Esophagus squamous epithelium (tissue), 5 donors: Measurements from ENCODE around the gene CXXC4. TPM values are rescaled to one million over a fixed set of nuclear protein-coding genes. Genes with fewer than 3 reads are reported as not detected.
A peak's percentile ranks its signal among the peaks of the same experiment; 100 is the strongest.

Source experiments
- DNase-seq: peaks from one replicate; lab custom pipeline; 2025; lab: John Stamatoyannopoulos, UW
- H3K27ac ChIP-seq, 4 donors: fragments of 200-600 bp; sonication (generic); one replicate each; pipeline ENCODE4 v1.5.1; 2016 to 2019; ENCODE audit warnings: mild to moderate bottlenecking in 1 of 4
- H3K27me3 ChIP-seq, 4 donors: fragments of 200-600 bp; sonication (generic); 1 replicate in 3 of 4; 2 replicates in 1 of 4; pipeline versions ENCODE4 v1.5.1 to v1.6.0; 2017 to 2021; ENCODE audit warnings: antibody characterized with exemption in 1 of 4
- H3K36me3 ChIP-seq, 3 donors: fragments of 200-600 bp; sonication (generic); one replicate each; pipeline ENCODE4 v1.5.1; 2016 to 2019
- H3K4me1 ChIP-seq, 3 donors: fragments of 200-600 bp; sonication (generic); one replicate each; pipeline ENCODE4 v1.5.1; 2017 to 2019
- H3K4me3 ChIP-seq, 4 donors: fragments of 200-600 bp; sonication (generic); 1 replicate in 3 of 4; 2 replicates in 1 of 4; pipeline ENCODE4 v1.5.1; 2016 to 2019; ENCODE audit warnings: mild to moderate bottlenecking in 2 of 4, moderate library complexity in 1 of 4
- H3K9me3 ChIP-seq, 3 donors: fragments of 200-600 bp; sonication (generic); one replicate each; pipeline ENCODE4 v1.5.1; 2016 to 2019
- POLR2A ChIP-seq, 4 donors: fragments of 450-650 bp; IDR thresholded peaks; one replicate each; pipeline ENCODE4 v1.6.1; 2017; ENCODE audit warnings: antibody characterized with exemption in 4 of 4, mild to moderate bottlenecking in 4 of 4, moderate library complexity in 3 of 4
- WGBS, 2 donors: methylation state at CpG; one replicate each; pipeline ENCODE4 v1.1.5; 2018; 5-methylcytosine and 5-hydroxymethylcytosine counted together
- intact Hi-C: fragments of 100-400 bp; cut with DNase I; formaldehyde crosslinking; loops from one replicate; pipeline ENCODE4 v1.15.0; 2022
- total RNA-seq, 4 donors: library from RNA; depleted of rRNA; stranded (reverse); fragments of >200 nt; gene quantifications; one replicate each; pipeline ENCODE4 v1.1.0, GENCODE V29; 2016
- TF ChIP-seq, protein P1 (sequence below), 6 experiments: fragments of 450-650 bp in 4 of 6; fragments of 200-600 bp in 2 of 6; sonication (generic) in 2 of 6; IDR thresholded peaks; one replicate each; pipeline ENCODE4 v1.5.1; 2016 to 2019; ENCODE audit warnings: antibody characterized with exemption in 6 of 6, mild to moderate bottlenecking in 4 of 6, moderate library complexity in 4 of 6
- donor health status: DM: yes; HTN: yes; CAD: no.

CXXC4 gene
- total RNA-seq, 4 donors from 2014 or later: 0.19 TPM; not detected in 3

DNA sequence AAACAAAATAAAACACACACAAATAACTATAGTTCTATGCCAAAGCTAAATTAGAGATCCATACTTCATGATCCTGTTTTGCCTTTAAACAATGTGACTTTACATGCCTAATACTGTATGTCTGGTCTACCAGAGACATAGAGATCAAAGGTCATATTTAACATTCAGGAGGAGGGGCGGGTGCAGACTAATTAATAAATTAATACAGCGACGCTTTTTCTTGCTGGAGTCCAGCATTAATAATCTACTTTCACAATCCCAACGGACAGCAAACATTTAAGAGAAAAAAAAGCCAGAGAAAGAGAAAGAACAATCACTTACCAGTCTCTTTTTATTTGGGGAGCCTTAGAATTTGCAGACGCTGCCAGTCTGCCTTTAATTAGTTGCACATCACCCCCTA lies 509 bp downstream of the CXXC4 start:
- H3K9me3 ChIP-seq: no peaks in the 10 kb centered on the region
- H3K4me3 ChIP-seq: peak overlapping the region in 3 of 4 donors; percentile 53 to 71 (median 53)
- no peak for DNase-seq
- H3K27ac ChIP-seq: peak overlapping the region in 2 of 4 donors; percentile 59 to 68
- TF ChIP-seq, protein P1, sequence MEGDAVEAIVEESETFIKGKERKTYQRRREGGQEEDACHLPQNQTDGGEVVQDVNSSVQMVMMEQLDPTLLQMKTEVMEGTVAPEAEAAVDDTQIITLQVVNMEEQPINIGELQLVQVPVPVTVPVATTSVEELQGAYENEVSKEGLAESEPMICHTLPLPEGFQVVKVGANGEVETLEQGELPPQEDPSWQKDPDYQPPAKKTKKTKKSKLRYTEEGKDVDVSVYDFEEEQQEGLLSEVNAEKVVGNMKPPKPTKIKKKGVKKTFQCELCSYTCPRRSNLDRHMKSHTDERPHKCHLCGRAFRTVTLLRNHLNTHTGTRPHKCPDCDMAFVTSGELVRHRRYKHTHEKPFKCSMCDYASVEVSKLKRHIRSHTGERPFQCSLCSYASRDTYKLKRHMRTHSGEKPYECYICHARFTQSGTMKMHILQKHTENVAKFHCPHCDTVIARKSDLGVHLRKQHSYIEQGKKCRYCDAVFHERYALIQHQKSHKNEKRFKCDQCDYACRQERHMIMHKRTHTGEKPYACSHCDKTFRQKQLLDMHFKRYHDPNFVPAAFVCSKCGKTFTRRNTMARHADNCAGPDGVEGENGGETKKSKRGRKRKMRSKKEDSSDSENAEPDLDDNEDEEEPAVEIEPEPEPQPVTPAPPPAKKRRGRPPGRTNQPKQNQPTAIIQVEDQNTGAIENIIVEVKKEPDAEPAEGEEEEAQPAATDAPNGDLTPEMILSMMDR (IDR thresholded peaks at IDR 0.05): no peak
- TF ChIP-seq POLR2A (IDR thresholded peaks at IDR 0.05): no peak
- intact Hi-C loops: no loop called here
- peaks cover 0 to 45% (median 14%) of the 10 kb centered on the region in 3 donors for H3K4me1 ChIP-seq
- H3K36me3 ChIP-seq: no peaks in the 10 kb centered on the region
- H3K27me3 ChIP-seq: peaks cover 0 to 40% (median 0%) of the 10 kb centered on the region in 4 donors
- 26 to 28% methylated on average over 5 of the region's 5 CpGs for WGBS, 2 donors

DNA sequence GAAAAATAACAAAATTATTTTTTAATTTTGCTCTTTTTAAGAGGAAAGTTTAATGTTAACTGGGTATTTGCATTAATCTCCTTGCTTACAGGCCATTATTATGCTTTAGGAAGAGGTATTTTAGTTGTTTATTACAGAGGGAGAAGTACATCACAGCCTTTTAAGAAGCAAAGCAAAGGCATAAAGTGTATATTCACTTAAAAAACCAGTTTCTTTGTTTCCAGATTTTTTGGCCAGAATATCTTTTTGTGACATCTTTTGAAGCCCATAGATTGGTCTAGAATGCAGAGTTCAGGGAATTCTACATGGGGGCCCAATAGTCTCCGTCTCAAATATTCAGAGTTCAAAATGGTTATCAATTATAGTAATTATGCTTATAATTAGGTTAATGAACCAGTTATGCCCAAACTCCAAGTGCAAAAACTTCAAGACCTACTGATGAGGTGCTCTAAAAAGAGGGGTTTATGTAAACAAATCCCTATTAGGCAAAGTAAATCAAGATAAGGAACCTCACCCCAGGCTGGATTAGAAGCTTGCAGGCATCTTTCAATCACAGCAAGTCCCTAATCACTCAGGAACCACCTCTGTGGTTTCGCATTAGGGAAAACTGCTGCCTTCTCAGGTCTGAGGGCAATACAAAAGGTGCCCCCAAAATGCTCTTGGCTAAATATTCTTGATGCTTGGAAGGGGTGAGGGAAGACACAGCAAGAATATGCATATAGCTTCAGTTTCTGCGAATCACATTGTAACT lies 1.4 kb downstream of the CXXC4 start:
- no peak overlapping the region for H3K27ac ChIP-seq
- H3K36me3 ChIP-seq: no peaks in the 10 kb centered on the region
- peaks cover 0 to 45% (median 14%) of the 10 kb centered on the region in 3 donors for H3K4me1 ChIP-seq
- TF ChIP-seq POLR2A (IDR thresholded peaks at IDR 0.05): no peak
- TF ChIP-seq, protein P1 (IDR thresholded peaks at IDR 0.05): no peak
- intact Hi-C loops: no loop called here
- peaks cover 0 to 40% (median 0%) of the 10 kb centered on the region in 4 donors for H3K27me3 ChIP-seq
- no peak for DNase-seq
- H3K9me3 ChIP-seq: no peaks in the 10 kb centered on the region
- WGBS, 2 donors: 90 to 96% methylated on average over 3 of the region's 3 CpGs
- no peak overlapping the region for H3K4me3 ChIP-seq

DNA sequence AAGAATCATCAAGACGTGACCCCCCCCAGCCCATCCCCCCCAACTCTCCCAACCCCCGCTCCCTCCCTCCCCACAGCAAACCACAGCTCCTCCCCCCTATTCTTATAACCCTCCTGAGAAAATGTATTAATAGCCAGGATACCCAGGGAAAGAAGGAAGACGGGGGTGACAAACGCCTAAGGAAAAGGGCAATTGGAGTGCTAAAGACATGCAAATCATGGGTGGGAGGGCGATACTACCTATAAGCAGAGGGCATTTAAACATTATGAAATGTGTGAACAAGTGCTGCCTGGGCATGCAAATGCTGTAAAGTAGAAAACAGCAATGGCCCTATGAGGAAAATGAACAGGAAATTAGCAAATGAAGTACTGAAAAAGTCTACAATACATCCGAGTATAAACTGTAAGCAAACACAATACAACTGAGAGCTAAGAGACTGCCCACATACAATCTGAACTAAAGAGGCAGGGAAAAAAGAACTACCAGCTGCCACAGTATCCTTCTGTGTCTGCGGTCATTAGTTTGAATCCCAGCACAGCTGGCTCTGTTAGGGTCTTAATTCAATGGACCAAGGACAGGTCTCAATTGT lies 2.4 kb downstream of the CXXC4 start:
- TF ChIP-seq POLR2A (IDR thresholded peaks at IDR 0.05): no peak
- TF ChIP-seq, protein P1 (IDR thresholded peaks at IDR 0.05): no peak
- Histone ChIP-seq H3K27ac (peak overlapping the region in 3 of 4 donors; percentile 51 to 82 (median 73)), H3K36me3 (no peaks in the 10 kb centered on the region), H3K27me3 (peaks cover 0 to 40% (median 0%) of the 10 kb centered on the region in 4 donors), H3K4me3 (peak overlapping the region in 3 of 4 donors; percentile 55 to 71 (median 62)), H3K4me1 (peaks cover 0 to 45% (median 14%) of the 10 kb centered on the region in 3 donors), H3K9me3 (no peaks in the 10 kb centered on the region)
- intact Hi-C loops: no loop called here
- WGBS, 2 donors: 13 to 21% methylated on average over 6 of the region's 7 CpGs
- no peak for DNase-seq

DNA sequence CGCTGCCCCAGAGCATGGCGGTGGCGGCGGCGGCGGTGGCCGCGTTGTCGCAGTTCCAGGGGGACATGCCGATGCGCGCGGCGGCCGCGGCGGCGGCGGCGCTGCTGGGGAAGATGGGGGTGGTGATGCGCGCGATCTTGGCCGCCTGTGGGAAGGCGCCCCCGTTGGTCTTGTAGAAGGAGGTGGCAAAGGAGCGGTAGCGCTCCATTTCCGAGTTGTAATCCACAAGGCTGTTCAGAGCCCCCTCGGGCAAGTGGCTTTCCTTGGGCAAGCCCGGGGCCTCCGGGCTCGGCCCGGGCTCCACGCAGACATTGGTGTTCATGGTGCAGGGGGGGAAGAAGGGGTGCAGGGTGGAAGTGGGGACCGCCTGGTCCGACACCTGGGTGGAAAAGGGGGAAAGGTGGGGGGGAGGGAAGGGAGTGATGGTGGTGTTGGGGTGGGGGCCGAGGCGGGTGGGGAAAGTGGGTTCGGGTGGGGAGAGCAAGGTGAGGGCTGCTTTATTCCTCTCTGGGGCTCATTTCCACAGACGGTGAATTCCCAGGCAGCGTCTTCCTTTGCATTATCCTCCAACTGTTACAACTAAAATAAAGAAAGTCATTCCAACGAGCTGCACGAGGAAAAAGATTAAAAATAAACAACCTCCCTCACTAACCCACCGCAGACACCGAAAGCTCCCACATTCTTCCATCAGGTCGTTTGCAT lies 3.1 kb downstream of the CXXC4 start:
- peak overlapping the region in 3 of 4 donors; percentile 51 to 82 (median 73) for H3K27ac ChIP-seq
- H3K4me3 ChIP-seq: peak overlapping the region; percentile 33 to 71 (median 58)
- no peak for DNase-seq
- H3K4me1 ChIP-seq: peaks cover 0 to 45% (median 14%) of the 10 kb centered on the region in 3 donors
- H3K27me3 ChIP-seq: peaks cover 0 to 40% (median 0%) of the 10 kb centered on the region in 4 donors
- no peak for TF ChIP-seq POLR2A (IDR thresholded peaks at IDR 0.05)
- H3K36me3 ChIP-seq: no peaks in the 10 kb centered on the region
- H3K9me3 ChIP-seq: no peaks in the 10 kb centered on the region
- WGBS, 2 donors: 1% methylated on average over 10 to 16 of the region's 47 CpGs
- intact Hi-C loops: no loop called here

DNA sequence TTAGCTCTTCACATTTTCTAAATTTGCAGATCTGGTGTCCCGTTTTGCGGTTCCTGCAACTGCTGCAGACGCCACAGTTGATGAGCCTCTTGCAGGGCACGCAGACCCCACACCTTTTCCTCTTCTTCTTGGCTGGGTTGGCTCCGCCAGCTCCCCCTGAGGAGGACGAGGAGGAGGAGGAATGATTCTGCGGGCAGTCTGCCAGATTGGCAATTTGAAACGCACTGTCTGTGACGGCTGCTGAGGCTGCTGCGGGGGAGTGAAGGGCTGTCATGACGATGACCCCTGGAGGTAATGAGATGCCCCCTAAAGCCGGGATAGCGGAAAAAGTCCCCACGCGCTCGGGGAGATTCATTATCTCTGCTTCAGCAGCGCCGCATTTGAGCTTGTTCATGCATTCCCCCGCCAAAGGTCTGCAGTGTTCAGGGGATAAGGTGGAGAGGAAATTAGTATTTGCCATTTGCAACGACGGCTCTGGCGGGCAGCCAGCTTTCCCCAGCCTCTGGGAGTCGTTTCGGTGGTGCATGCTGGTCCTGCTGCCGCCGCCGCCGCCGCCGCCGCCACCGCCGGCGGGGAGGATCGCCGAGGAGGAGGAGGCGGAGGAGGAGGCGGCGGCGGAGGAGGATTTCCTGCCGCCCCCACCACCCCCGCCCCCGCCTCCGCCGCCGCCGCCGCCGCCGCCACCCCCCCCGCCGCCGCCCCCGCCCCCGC lies 3.8 kb downstream of the CXXC4 start:
- intact Hi-C loops: no loop called here
- Histone ChIP-seq H3K36me3 (no peaks in the 10 kb centered on the region), H3K9me3 (no peaks in the 10 kb centered on the region), H3K4me1 (peaks cover 0 to 42% (median 14%) of the 10 kb centered on the region in 3 donors), H3K27me3 (peaks cover 0 to 40% (median 0%) of the 10 kb centered on the region in 4 donors), H3K27ac (peak overlapping the region in 3 of 4 donors; percentile 27 to 82 (median 73)), H3K4me3 (peak overlapping the region; percentile 33 to 71 (median 58))
- 1 to 6% methylated on average over 8 to 11 of the region's 55 CpGs for WGBS, 2 donors
- DNase-seq: no peak
- TF ChIP-seq POLR2A (IDR thresholded peaks at IDR 0.05): no peak
- TF ChIP-seq, protein P1 (IDR thresholded peaks at IDR 0.05): no peak
